ENCODE data around the gene ATP8A1. TPM values are rescaled to one million over a fixed set of nuclear protein-coding genes. Genes with fewer than 3 reads are reported as not detected.

ATP8A1 gene
- total and polyA plus RNA-seq, 10 donors, result 14.4 to 87.0 (median 42.1) TPM

- WGBS, 5 donors, result 69 to 77% (median 75%) methylated on average over 7 of the region's 7 CpGs
- no peak for DNase-seq
Observed at GRCh38 chr4:42642101-42642797, 14.7 kb downstream of the ATP8A1 start.

DNA sequence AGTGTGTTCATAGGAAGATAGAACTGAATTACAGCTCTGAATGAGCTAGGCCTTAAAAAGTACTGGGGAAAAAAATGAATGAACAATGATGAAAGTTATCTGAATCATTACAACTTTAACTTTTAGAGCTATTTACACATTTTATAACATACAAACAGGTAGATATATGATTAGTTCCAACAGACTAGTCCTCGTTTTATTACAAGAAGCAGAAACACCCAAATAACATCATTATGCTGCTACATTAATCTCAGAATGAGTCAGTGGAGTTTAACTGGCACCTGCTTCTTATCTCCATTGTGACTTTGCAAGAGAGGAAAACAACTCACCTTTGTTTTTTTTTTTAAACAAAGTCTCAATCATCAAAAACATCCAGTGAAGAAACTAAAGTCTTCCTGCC lies 15.2 kb downstream of the ATP8A1 start:
- Histone ChIP-seq H3K4me3 (no peak overlapping the region), H3K9me3 (no peaks in the 10 kb centered on the region), H3K4me1 (peaks cover 11 to 100% (median 76%) of the 10 kb centered on the region in 6 donors), H3K36me3 (no peaks in the 10 kb centered on the region), H3K27me3 (replicated peaks in 1 of 7) (no peaks in the 10 kb centered on the region), H3K27ac (peak overlapping the region in 2 of 8 donors; percentile 8 to 13)
- no peak for DNase-seq
- no peak for TF ChIP-seq POLR2A (IDR thresholded peaks at IDR 0.05)
- TF ChIP-seq CTCF (IDR thresholded peaks at IDR 0.05 in 8 of 11, conservative IDR thresholded peaks at IDR 0.05 in 3 of 11), result no peak
- no peak for TF ChIP-seq POLR2AphosphoS5 (IDR thresholded peaks at IDR 0.05)
- intact Hi-C loops (cut with DNase I; ENCODE audit: low total_unique reads), result no loop called here
- WGBS, 5 donors, result 54 to 73% (median 67%) methylated on average over 1 of the region's 1 CpG

More at GRCh38 chr4:42642101-42642797, 14.7 kb downstream of the ATP8A1 start:
- H3K4me1 ChIP-seq, result peaks cover 11 to 100% (median 73%) of the 10 kb centered on the region in 6 donors
- TF ChIP-seq POLR2A (IDR thresholded peaks at IDR 0.05) (no peak), POLR2AphosphoS5 (IDR thresholded peaks at IDR 0.05) (no peak), CTCF (IDR thresholded peaks at IDR 0.05 in 8 of 11, conservative IDR thresholded peaks at IDR 0.05 in 3 of 11) (no peak)
- no peak overlapping the region for H3K4me3 ChIP-seq
- no peaks in the 10 kb centered on the region for H3K36me3 ChIP-seq
- intact Hi-C loops (cut with DNase I; ENCODE audit: low total_unique reads), result no loop called here
- H3K27me3 ChIP-seq (replicated peaks in 1 of 7), result no peaks in the 10 kb centered on the region
- H3K27ac ChIP-seq, result peak overlapping the region in 2 of 8 donors; percentile 13 to 63
- no peaks in the 10 kb centered on the region for H3K9me3 ChIP-seq

GRCh38 chr4:42641161-42641560 lies 15.7 kb downstream of the ATP8A1 start:
- TF ChIP-seq POLR2AphosphoS5 (IDR thresholded peaks at IDR 0.05) (no peak), CTCF (IDR thresholded peaks at IDR 0.05 in 8 of 11, conservative IDR thresholded peaks at IDR 0.05 in 3 of 11) (no peak), POLR2A (IDR thresholded peaks at IDR 0.05) (no peak)
- no peaks in the 10 kb centered on the region for H3K36me3 ChIP-seq
- no peak for DNase-seq
- H3K27me3 ChIP-seq (replicated peaks in 1 of 7), result no peaks in the 10 kb centered on the region
- intact Hi-C loops (cut with DNase I; ENCODE audit: low total_unique reads), result no loop called here
- no peaks in the 10 kb centered on the region for H3K9me3 ChIP-seq
- H3K4me1 ChIP-seq, result peaks cover 11 to 100% (median 76%) of the 10 kb centered on the region in 6 donors
- no peak overlapping the region for H3K27ac ChIP-seq
- no peak overlapping the region for H3K4me3 ChIP-seq

DNA sequence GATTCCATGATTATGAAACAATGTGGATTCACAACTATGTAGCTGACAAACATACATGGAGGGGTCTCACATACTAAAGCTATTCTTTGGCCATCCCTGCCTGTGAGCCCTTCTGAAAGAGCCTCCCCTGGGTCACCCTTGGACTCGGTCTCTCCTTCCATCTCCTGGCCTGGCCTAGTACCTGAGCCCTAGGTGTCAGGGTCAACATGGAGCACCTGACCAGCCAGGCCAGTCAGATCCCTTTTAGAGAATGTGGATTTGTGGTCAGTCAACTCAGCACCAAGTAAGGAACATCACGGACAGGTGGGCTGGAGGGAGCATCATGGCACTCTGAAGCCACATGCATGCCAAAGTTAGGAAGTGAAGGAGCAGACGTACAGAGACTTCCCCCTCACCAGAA lies 16.3 kb downstream of the ATP8A1 start:
- DNase-seq, result no peak
- WGBS, 5 donors, result 49 to 79% (median 67%) methylated on average over 3 of the region's 3 CpGs
- H3K36me3 ChIP-seq, result no peaks in the 10 kb centered on the region
- no peaks in the 10 kb centered on the region for H3K27me3 ChIP-seq (replicated peaks in 1 of 7)
- intact Hi-C loops (cut with DNase I; ENCODE audit: low total_unique reads), result no loop called here
- TF ChIP-seq POLR2AphosphoS5 (IDR thresholded peaks at IDR 0.05) (no peak), CTCF (IDR thresholded peaks at IDR 0.05 in 8 of 11, conservative IDR thresholded peaks at IDR 0.05 in 3 of 11) (no peak), POLR2A (IDR thresholded peaks at IDR 0.05) (no peak)
- no peaks in the 10 kb centered on the region for H3K9me3 ChIP-seq
- H3K27ac ChIP-seq, result peak overlapping the region in 3 of 8 donors; percentile 8 to 64 (median 61)
- H3K4me3 ChIP-seq, result no peak overlapping the region
- peaks cover 11 to 100% (median 75%) of the 10 kb centered on the region in 6 donors for H3K4me1 ChIP-seq
